Measurements from ENCODE around the gene AKNA.

Gene AKNA

GRCh38 chr9:114344188-114344566 is 43.6 kb downstream of the AKNA start:
- H3K9ac ChIP-seq (ENCODE audit: low read depth in 1 of 2, low read length in 2 of 2) = no peak overlapping the region
- H3K4me1 ChIP-seq (ENCODE audit: control insufficient read depth in 1 of 2, insufficient read depth in 2 of 2, low read length in 2 of 2) = no peaks in the 10 kb centered on the region
- H3K9me3 ChIP-seq (ENCODE audit: control insufficient read depth in 1 of 2, low read length in 2 of 2) = no peaks in the 10 kb centered on the region
- no peak overlapping the region for H3K27ac ChIP-seq (ENCODE audit: low read depth, low read length)
- peaks cover 71 to 91% of the 10 kb centered on the region in 2 donors for H3K36me3 ChIP-seq (ENCODE audit: control insufficient read depth in 1 of 2, insufficient read depth in 2 of 2, low read length in 2 of 2)
- no peak overlapping the region for H3K4me3 ChIP-seq (ENCODE audit: low read depth in 1 of 2, low read length in 2 of 2)
- H3K27me3 ChIP-seq (ENCODE audit: control insufficient read depth in 1 of 2, insufficient read depth in 2 of 2, low read length in 2 of 2) = no peaks in the 10 kb centered on the region

- Histone ChIP-seq H3K27me3 (ENCODE audit: control insufficient read depth in 1 of 2, insufficient read depth in 2 of 2, low read length in 2 of 2) (no peaks in the 10 kb centered on the region), H3K9me3 (ENCODE audit: control insufficient read depth in 1 of 2, low read length in 2 of 2) (no peaks in the 10 kb centered on the region), H3K36me3 (ENCODE audit: control insufficient read depth in 1 of 2, insufficient read depth in 2 of 2, low read length in 2 of 2) (peaks cover 76 to 90% of the 10 kb centered on the region in 2 donors), H3K27ac (ENCODE audit: low read depth, low read length) (no peak overlapping the region), H3K9ac (ENCODE audit: low read depth in 1 of 2, low read length in 2 of 2) (no peak overlapping the region), H3K4me3 (ENCODE audit: low read depth in 1 of 2, low read length in 2 of 2) (no peak overlapping the region), H3K4me1 (ENCODE audit: control insufficient read depth in 1 of 2, insufficient read depth in 2 of 2, low read length in 2 of 2) (no peaks in the 10 kb centered on the region)
These were observed 44.2 kb downstream of the AKNA start for GRCh38 chr9:114343471-114344187.

GRCh38 chr9:114342755-114343440 is 44.9 kb downstream of the AKNA start:
- no peaks in the 10 kb centered on the region for H3K4me1 ChIP-seq (ENCODE audit: control insufficient read depth in 1 of 2, insufficient read depth in 2 of 2, low read length in 2 of 2)
- peaks cover 76 to 90% of the 10 kb centered on the region in 2 donors for H3K36me3 ChIP-seq (ENCODE audit: control insufficient read depth in 1 of 2, insufficient read depth in 2 of 2, low read length in 2 of 2)
- no peaks in the 10 kb centered on the region for H3K27me3 ChIP-seq (ENCODE audit: control insufficient read depth in 1 of 2, insufficient read depth in 2 of 2, low read length in 2 of 2)
- H3K9me3 ChIP-seq (ENCODE audit: control insufficient read depth in 1 of 2, low read length in 2 of 2) = no peaks in the 10 kb centered on the region
- no peak overlapping the region for H3K4me3 ChIP-seq (ENCODE audit: low read depth in 1 of 2, low read length in 2 of 2)
- no peak overlapping the region for H3K9ac ChIP-seq (ENCODE audit: low read depth in 1 of 2, low read length in 2 of 2)
- no peak overlapping the region for H3K27ac ChIP-seq (ENCODE audit: low read depth, low read length)

GRCh38 chr9:114341991-114342390 is 45.8 kb downstream of the AKNA start:
- Histone ChIP-seq H3K9me3 (ENCODE audit: control insufficient read depth in 1 of 2, low read length in 2 of 2) (no peaks in the 10 kb centered on the region), H3K36me3 (ENCODE audit: control insufficient read depth in 1 of 2, insufficient read depth in 2 of 2, low read length in 2 of 2) (peaks cover 77 to 92% of the 10 kb centered on the region in 2 donors), H3K4me3 (ENCODE audit: low read depth in 1 of 2, low read length in 2 of 2) (no peak overlapping the region), H3K27me3 (ENCODE audit: control insufficient read depth in 1 of 2, insufficient read depth in 2 of 2, low read length in 2 of 2) (no peaks in the 10 kb centered on the region), H3K4me1 (ENCODE audit: control insufficient read depth in 1 of 2, insufficient read depth in 2 of 2, low read length in 2 of 2) (no peaks in the 10 kb centered on the region), H3K9ac (ENCODE audit: low read depth in 1 of 2, low read length in 2 of 2) (no peak overlapping the region), H3K27ac (ENCODE audit: low read depth, low read length) (no peak overlapping the region)

GRCh38 chr9:114341152-114341830 is 46.5 kb downstream of the AKNA start:
- H3K36me3 ChIP-seq (ENCODE audit: control insufficient read depth in 1 of 2, insufficient read depth in 2 of 2, low read length in 2 of 2) = peaks cover 71 to 91% of the 10 kb centered on the region in 2 donors
- H3K4me1 ChIP-seq (ENCODE audit: control insufficient read depth in 1 of 2, insufficient read depth in 2 of 2, low read length in 2 of 2) = no peaks in the 10 kb centered on the region
- H3K9ac ChIP-seq (ENCODE audit: low read depth in 1 of 2, low read length in 2 of 2) = no peak overlapping the region
- no peak overlapping the region for H3K27ac ChIP-seq (ENCODE audit: low read depth, low read length)
- no peaks in the 10 kb centered on the region for H3K27me3 ChIP-seq (ENCODE audit: control insufficient read depth in 1 of 2, insufficient read depth in 2 of 2, low read length in 2 of 2)
- no peak overlapping the region for H3K4me3 ChIP-seq (ENCODE audit: low read depth in 1 of 2, low read length in 2 of 2)
- no peaks in the 10 kb centered on the region for H3K9me3 ChIP-seq (ENCODE audit: control insufficient read depth in 1 of 2, low read length in 2 of 2)

GRCh38 chr9:114339130-114339908 is 48.5 kb downstream of the AKNA start:
- no peaks in the 10 kb centered on the region for H3K9me3 ChIP-seq (ENCODE audit: control insufficient read depth in 1 of 2, low read length in 2 of 2)
- no peak overlapping the region for H3K9ac ChIP-seq (ENCODE audit: low read depth in 1 of 2, low read length in 2 of 2)
- H3K4me3 ChIP-seq (ENCODE audit: low read depth in 1 of 2, low read length in 2 of 2) = no peak overlapping the region
- H3K27me3 ChIP-seq (ENCODE audit: control insufficient read depth in 1 of 2, insufficient read depth in 2 of 2, low read length in 2 of 2) = no peaks in the 10 kb centered on the region
- H3K36me3 ChIP-seq (ENCODE audit: control insufficient read depth in 1 of 2, insufficient read depth in 2 of 2, low read length in 2 of 2) = peaks cover 57 to 86% of the 10 kb centered on the region in 2 donors
- no peak overlapping the region for H3K27ac ChIP-seq (ENCODE audit: low read depth, low read length)
- H3K4me1 ChIP-seq (ENCODE audit: control insufficient read depth in 1 of 2, insufficient read depth in 2 of 2, low read length in 2 of 2) = no peaks in the 10 kb centered on the region

- Histone ChIP-seq H3K9ac (ENCODE audit: low read depth in 1 of 2, low read length in 2 of 2) (no peak overlapping the region), H3K36me3 (ENCODE audit: control insufficient read depth in 1 of 2, insufficient read depth in 2 of 2, low read length in 2 of 2) (peaks cover 46 to 75% of the 10 kb centered on the region in 2 donors), H3K27me3 (ENCODE audit: control insufficient read depth in 1 of 2, insufficient read depth in 2 of 2, low read length in 2 of 2) (no peaks in the 10 kb centered on the region), H3K4me1 (ENCODE audit: control insufficient read depth in 1 of 2, insufficient read depth in 2 of 2, low read length in 2 of 2) (no peaks in the 10 kb centered on the region), H3K27ac (ENCODE audit: low read depth, low read length) (no peak overlapping the region), H3K4me3 (ENCODE audit: low read depth in 1 of 2, low read length in 2 of 2) (no peak overlapping the region), H3K9me3 (ENCODE audit: control insufficient read depth in 1 of 2, low read length in 2 of 2) (no peaks in the 10 kb centered on the region)
These were observed 49.6 kb downstream of the AKNA start for GRCh38 chr9:114338187-114338586.

- no peak overlapping the region for H3K27ac ChIP-seq (ENCODE audit: low read depth, low read length)
- no peaks in the 10 kb centered on the region for H3K4me1 ChIP-seq (ENCODE audit: control insufficient read depth in 1 of 2, insufficient read depth in 2 of 2, low read length in 2 of 2)
- no peaks in the 10 kb centered on the region for H3K9me3 ChIP-seq (ENCODE audit: control insufficient read depth in 1 of 2, low read length in 2 of 2)
- H3K27me3 ChIP-seq (ENCODE audit: control insufficient read depth in 1 of 2, insufficient read depth in 2 of 2, low read length in 2 of 2) = no peaks in the 10 kb centered on the region
- H3K4me3 ChIP-seq (ENCODE audit: low read depth in 1 of 2, low read length in 2 of 2) = no peak overlapping the region
- peaks cover 36 to 66% of the 10 kb centered on the region in 2 donors for H3K36me3 ChIP-seq (ENCODE audit: control insufficient read depth in 1 of 2, insufficient read depth in 2 of 2, low read length in 2 of 2)
- H3K9ac ChIP-seq (ENCODE audit: low read depth in 1 of 2, low read length in 2 of 2) = no peak overlapping the region
These were observed 50.9 kb downstream of the AKNA start for GRCh38 chr9:114336699-114337395.

- Histone ChIP-seq H3K4me1 (ENCODE audit: control insufficient read depth in 1 of 2, insufficient read depth in 2 of 2, low read length in 2 of 2) (no peaks in the 10 kb centered on the region), H3K27me3 (ENCODE audit: control insufficient read depth in 1 of 2, insufficient read depth in 2 of 2, low read length in 2 of 2) (no peaks in the 10 kb centered on the region), H3K36me3 (ENCODE audit: control insufficient read depth in 1 of 2, insufficient read depth in 2 of 2, low read length in 2 of 2) (peaks cover 29 to 59% of the 10 kb centered on the region in 2 donors), H3K27ac (ENCODE audit: low read depth, low read length) (no peak overlapping the region), H3K4me3 (ENCODE audit: low read depth in 1 of 2, low read length in 2 of 2) (no peak overlapping the region), H3K9me3 (ENCODE audit: control insufficient read depth in 1 of 2, low read length in 2 of 2) (no peaks in the 10 kb centered on the region), H3K9ac (ENCODE audit: low read depth in 1 of 2, low read length in 2 of 2) (no peak overlapping the region)
These were observed 51.6 kb downstream of the AKNA start for GRCh38 chr9:114336157-114336556.
